Measurements from ENCODE around the gene KRTAP10-6.
"Not testable (repeated sequence)": the region's sequence is repeated elsewhere in the genome, so short reads cannot be mapped to it uniquely, and the experiment has no call there.

The KRTAP10-6 gene

DNA sequence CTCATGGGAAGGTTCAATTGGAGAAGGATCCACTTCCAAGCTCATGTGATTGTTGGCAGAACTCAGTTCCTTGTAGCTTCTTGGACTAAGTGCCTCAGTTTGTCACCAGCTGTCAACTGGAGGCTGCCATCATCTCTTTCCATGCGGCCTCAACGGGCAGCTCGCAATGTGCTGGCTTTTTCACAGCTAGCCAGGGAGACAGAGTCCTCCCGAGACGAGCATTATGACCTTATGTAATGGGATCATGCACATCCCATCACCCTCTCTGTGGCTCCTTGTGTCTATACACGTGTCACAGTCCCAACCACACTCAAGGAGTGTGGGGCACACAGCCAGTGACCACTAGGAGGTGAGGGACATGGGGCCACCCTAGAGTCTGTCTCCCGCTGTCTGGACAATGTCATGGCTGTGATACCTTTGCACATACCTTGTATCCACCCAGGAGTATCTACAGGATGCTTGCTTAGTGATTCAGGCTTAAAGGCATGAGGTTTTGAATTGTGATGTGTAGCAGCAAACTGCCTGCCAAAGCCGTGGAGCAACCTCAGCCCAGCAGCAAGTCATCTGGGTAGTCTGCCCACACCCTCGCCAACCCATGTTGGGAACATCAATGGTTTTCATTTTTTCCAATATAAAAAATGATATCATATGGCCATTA lies 3.9 kb upstream of the KRTAP10-6 start:
- no peak for TF ChIP-seq ZNF274 (IDR thresholded peaks at IDR 0.05; ENCODE audit: low read depth, low read length)
- no peak overlapping the region for H3K4me3 ChIP-seq (ENCODE audit: low read length)

GRCh38 chr21:44595524-44595923 lies 3.2 kb upstream of the KRTAP10-6 start:
- TF ChIP-seq ZNF274 (IDR thresholded peaks at IDR 0.05; ENCODE audit: low read depth, low read length), result no peak
- no peak overlapping the region for H3K4me3 ChIP-seq (ENCODE audit: low read length)

DNA sequence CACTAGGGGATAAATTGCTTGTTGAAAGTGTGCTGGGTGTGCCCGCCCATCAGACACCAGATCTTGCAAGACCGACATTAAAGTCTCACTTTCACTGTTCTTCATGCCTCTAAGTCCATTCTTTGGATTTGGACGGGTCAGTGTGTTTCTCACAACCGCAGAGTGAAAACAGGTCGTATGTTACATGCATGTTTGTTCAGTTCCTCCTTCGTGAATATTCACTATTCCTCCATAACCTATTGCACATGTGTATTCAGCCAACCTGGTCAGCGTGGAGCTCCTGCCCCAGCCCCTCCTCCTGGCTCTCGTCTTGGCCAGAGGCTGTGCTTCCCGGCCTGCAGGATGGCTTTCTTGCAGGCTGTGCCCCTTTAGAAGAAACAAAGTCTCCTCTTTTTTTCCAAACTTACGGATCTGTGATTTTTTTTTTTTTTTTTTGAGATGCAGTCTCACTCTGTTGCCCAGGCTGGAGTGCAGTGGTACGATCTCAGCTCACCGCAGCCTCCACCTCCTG lies 2.2 kb upstream of the KRTAP10-6 start:
- H3K4me3 ChIP-seq (ENCODE audit: low read length), result no peak overlapping the region
- TF ChIP-seq ZNF274 (IDR thresholded peaks at IDR 0.05; ENCODE audit: low read depth, low read length), result no peak

DNA sequence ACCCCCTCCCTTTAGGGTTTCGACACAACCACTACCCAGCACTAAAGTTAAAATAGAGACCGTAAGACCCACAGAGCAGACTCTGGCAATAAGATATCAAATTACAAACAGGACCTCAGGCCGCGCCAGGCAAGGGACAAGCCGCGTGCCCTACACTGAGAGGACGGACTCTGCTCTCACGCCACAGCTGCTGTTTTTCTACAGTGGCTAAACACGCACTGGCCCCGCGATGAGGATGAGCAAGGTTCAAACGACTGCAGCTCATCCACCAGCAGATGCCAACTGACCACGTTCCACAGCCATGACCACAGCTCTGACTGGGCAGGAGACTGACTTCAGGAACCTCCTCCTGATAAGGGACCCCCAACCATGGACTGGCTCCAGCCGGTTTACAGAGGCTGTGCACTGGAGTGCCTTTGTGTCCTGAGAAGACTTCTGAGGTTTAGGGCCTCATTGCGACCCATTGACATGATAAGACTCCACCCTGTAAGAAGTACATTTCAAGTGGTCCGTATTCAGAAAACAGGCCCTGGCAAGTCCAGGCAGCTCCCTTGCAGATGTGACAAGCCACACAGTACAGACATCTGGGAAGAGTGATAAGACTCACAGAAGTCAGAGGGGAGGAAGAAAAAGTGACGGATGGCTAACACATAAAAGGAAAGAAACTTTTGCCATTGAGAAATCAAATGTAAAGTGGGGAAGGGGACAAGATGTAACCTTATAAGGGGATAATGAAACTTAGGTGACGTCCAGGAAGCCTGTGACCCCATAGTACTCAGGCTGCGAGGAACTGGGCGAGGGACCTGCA lies 1.5 kb upstream of the KRTAP10-6 start:
- no peak overlapping the region for H3K4me3 ChIP-seq (ENCODE audit: low read length)
- TF ChIP-seq ZNF274 (IDR thresholded peaks at IDR 0.05; ENCODE audit: low read depth, low read length), result no peak

- not testable (repeated sequence) for H3K4me3 ChIP-seq (ENCODE audit: low read length)
These were observed 539 bp downstream of the KRTAP10-6 start for GRCh38 chr21:44591801-44592130.

GRCh38 chr21:44590897-44591800 lies 1.2 kb downstream of the KRTAP10-6 start:
- not testable (repeated sequence) for H3K4me3 ChIP-seq (ENCODE audit: low read length)

GRCh38 chr21:44590311-44590721 lies 2.0 kb downstream of the KRTAP10-6 start:
- no peak for TF ChIP-seq ZNF274 (IDR thresholded peaks at IDR 0.05; ENCODE audit: low read depth, low read length)
- H3K4me3 ChIP-seq (ENCODE audit: low read length), result no peak overlapping the region

- no peak overlapping the region for H3K4me3 ChIP-seq (ENCODE audit: low read length)
- no peak for TF ChIP-seq ZNF274 (IDR thresholded peaks at IDR 0.05; ENCODE audit: low read depth, low read length)
These were observed 2.6 kb downstream of the KRTAP10-6 start for GRCh38 chr21:44589586-44590305.

DNA sequence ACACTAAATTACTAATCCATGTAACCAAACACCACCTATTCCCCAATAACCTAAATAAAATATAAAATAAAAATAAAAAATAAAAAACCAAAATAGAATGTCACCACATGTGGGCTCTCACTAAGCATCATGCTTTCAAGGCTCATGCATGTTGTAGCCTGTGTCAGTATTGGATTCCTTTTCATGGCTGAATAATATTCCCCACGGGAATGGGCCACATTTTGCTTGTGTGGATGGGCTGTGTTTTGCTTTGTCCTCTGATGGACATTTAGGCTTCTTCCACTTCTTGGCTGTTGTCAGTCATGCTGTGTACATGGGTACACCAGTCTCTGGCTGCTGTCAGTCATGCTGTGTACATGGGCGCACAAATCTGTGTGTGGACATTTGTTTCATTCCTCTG lies 3.2 kb downstream of the KRTAP10-6 start:
- H3K4me3 ChIP-seq (ENCODE audit: low read length), result no peak overlapping the region
- no peak for TF ChIP-seq ZNF274 (IDR thresholded peaks at IDR 0.05; ENCODE audit: low read depth, low read length)

DNA sequence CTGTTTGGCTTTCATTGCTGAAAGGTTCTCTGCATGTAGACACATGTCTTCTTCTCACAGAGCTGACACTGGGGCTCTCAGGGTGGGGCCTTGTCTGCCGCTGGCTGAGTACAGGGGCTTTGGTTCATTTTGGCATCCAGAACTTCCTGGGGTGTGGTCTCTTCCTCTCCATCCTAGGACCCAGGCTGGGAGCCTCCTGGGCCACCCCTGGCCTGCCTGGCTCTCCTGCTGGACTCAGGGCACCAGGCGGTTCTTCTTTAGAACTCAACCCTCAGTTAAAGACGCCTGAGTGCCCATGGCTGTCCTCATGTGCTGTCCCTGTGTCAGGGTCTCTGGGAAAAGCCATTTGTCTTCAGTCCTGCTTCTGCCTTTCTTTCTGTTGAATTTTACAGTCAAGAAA lies 6.4 kb downstream of the KRTAP10-6 start:
- H3K4me3 ChIP-seq (ENCODE audit: low read length), result no peak overlapping the region
- no peak for TF ChIP-seq ZNF274 (IDR thresholded peaks at IDR 0.05; ENCODE audit: low read depth, low read length)

GRCh38 chr21:44583800-44584147 lies 8.5 kb downstream of the KRTAP10-6 start:
- TF ChIP-seq ZNF274 (IDR thresholded peaks at IDR 0.05; ENCODE audit: low read depth, low read length), result no peak
- H3K4me3 ChIP-seq (ENCODE audit: low read length), result no peak overlapping the region

DNA sequence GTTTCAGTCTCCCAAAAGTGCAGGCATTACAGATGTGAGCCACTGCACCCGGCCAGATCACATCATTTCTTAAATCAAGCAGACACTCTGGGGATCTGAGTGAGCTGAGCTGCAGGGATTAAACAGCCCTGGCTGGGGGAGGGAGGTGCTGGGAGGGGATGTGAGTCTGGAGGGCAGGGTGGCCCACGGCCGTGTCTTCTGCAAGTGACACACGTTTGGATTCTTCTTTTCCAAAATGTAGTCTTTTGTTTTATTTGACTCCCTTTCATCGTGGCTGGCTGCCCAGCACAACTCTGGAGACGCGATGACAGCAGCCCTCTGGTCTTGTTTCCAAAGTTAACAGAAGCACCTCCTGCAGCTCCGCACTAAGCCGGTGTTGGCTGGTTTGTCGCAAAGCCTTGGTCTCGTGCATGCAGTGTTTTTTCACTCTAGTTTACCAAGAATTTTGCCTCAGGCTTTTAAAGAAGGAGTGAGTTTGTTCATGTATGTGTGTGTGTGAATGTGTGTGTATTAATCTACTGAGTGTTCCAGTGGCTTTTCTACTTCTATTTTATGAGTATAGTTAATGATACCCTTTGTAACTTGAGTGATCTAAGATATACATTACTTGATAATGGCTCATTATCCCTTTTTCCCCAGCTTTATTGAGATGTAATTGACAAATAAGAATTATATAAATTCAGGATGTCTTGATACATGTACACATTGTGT lies 9.1 kb downstream of the KRTAP10-6 start:
- H3K4me3 ChIP-seq (ENCODE audit: low read length), result no peak overlapping the region
- no peak for TF ChIP-seq ZNF274 (IDR thresholded peaks at IDR 0.05; ENCODE audit: low read depth, low read length)

DNA sequence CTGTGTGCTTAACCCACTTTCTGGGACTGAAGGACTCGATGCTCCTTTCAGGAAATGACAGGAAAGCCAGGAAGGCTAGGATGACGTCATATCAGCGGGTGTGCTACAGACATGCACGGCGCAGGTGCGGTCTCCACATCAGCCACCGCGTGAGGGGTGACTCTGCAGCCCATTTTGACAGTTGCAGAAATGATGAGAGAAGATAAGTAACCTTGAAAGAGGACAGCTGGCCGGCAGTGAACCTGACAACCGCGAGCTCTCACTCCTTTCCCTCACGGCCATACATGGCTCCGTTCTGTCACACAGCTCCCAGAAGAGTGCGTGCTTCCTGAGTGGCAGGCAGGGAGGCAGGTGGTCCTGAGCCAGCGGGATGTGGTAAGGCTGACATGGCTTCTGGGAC lies 10.2 kb downstream of the KRTAP10-6 start:
- TF ChIP-seq ZNF274 (IDR thresholded peaks at IDR 0.05; ENCODE audit: low read depth, low read length), result no peak
- H3K4me3 ChIP-seq (ENCODE audit: low read length), result no peak overlapping the region
